GM18502 (cell line): Measurements from ENCODE around the gene LIPT1.
"Not testable (repeated sequence)": the region's sequence is repeated elsewhere in the genome, so short reads cannot be mapped to it uniquely, and the experiment has no call there.

Experiments
- ATAC-seq: cut with Tn5 transposase; IDR thresholded peaks from one replicate; pipeline ENCODE4 v1.9.1; 2021; ENCODE audit warnings: mild to moderate bottlenecking; ENCODE audit not compliant: unreplicated experiment, poor library complexity

The LIPT1 gene

GRCh38 chr2:99154643-99155536, at the start of gene LIPT1, which contains the start of gene TSGA10:
Gene LIPT1, plus strand, starts transcription at chr2:99154967. Its CDS starts 6,991 bp downstream, at chr2:99161958.
Gene TSGA10, minus strand, starts transcription at chr2:99154942. Its CDS starts 45,503 bp downstream, at chr2:99109439.
- peak; percentile 97 for ATAC-seq

- ATAC-seq = no peak
Measured at GRCh38 chr2:99106913-99107312, 47.9 kb upstream of the LIPT1 start.

- ATAC-seq = no peak
Measured at GRCh38 chr2:99111236-99111635, 43.5 kb upstream of the LIPT1 start.

GRCh38 chr2:99111945-99112344, 42.8 kb upstream of the LIPT1 start:
- ATAC-seq = no peak

GRCh38 chr2:99112617-99113016, 42.1 kb upstream of the LIPT1 start:
- no peak for ATAC-seq

GRCh38 chr2:99127981-99128380, 26.8 kb upstream of the LIPT1 start:
- no peak for ATAC-seq

GRCh38 chr2:99135044-99135556, 19.7 kb upstream of the LIPT1 start:
- ATAC-seq = not testable (repeated sequence)

GRCh38 chr2:99139003-99139402, 15.8 kb upstream of the LIPT1 start:
- no peak for ATAC-seq

GRCh38 chr2:99140056-99140859, 14.5 kb upstream of the LIPT1 start:
- no peak for ATAC-seq

- ATAC-seq = peak; percentile 29
Measured at GRCh38 chr2:99140860-99141109, 14.0 kb upstream of the LIPT1 start.

GRCh38 chr2:99141110-99142108, 13.4 kb upstream of the LIPT1 start, which contains the start of gene C2orf15:
Gene C2orf15, plus strand, starts transcription at chr2:99141707. Its CDS starts 8,852 bp downstream, at chr2:99150559.
- ATAC-seq = peak; percentile 91

- no peak for ATAC-seq
Measured at GRCh38 chr2:99150706-99151105, 4.1 kb upstream of the LIPT1 start.

GRCh38 chr2:99152199-99152895, 2.4 kb upstream of the LIPT1 start:
- ATAC-seq = no peak

- ATAC-seq = no peak
Measured at GRCh38 chr2:99153921-99154604, 704 bp upstream of the LIPT1 start.

GRCh38 chr2:99156891-99157290, 2.1 kb downstream of the LIPT1 start:
- no peak for ATAC-seq

GRCh38 chr2:99158599-99158998, 3.8 kb downstream of the LIPT1 start:
- no peak for ATAC-seq

GRCh38 chr2:99159594-99159993, 4.8 kb downstream of the LIPT1 start:
- no peak for ATAC-seq

- no peak for ATAC-seq
Measured at GRCh38 chr2:99166218-99166617, 11.5 kb downstream of the LIPT1 start.

GRCh38 chr2:99169534-99169933, 14.8 kb downstream of the LIPT1 start:
- ATAC-seq = no peak
